ENCODE results near the gene NOTUM. TPM values are rescaled to one million over a fixed set of nuclear protein-coding genes. Genes with fewer than 3 reads are reported as not detected.

Gene NOTUM
- total RNA-seq, 1 donor from 2014 or later = not detected

DNA sequence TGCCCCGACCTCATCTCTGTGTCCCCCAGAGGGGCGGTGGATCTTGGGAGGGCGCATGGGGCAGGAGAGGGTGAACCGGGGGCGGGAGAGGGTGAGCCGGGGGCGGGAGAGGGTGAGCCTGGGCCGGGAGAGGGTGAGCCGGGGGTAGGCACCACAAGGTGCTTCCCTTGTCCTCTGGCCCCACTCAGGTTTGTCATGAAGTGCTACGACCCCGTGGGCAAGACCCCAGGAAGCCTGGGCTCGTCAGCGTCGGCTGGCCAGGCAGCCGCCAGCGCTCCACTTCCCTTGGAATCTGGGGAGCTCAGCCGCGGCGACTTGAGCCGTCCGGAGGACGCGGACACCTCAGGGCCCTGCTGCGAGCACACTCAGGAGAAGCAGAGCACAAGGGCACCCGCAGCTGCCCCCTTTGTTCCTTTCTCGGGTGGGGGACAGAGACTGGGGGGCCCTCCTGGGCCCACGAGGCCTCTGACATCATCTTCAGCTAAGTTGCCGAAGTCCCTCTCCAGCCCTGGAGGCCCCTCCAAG lies 35.3 kb upstream of the NOTUM start:
- no peak overlapping the region for H3K27ac ChIP-seq
- no peak for DNase-seq (ENCODE audit: extremely low spot score in 2 of 2)
- H3K36me3 ChIP-seq = no peaks in the 10 kb centered on the region
- no peaks in the 10 kb centered on the region for H3K9me3 ChIP-seq
- TF ChIP-seq POLR2AphosphoS5 (IDR thresholded peaks at IDR 0.05; ENCODE audit: insufficient read depth in 1 of 2, low read depth in 1 of 2) (no peak), POLR2A (IDR thresholded peaks at IDR 0.05) (no peak)
- TF ChIP-seq, protein P1, sequence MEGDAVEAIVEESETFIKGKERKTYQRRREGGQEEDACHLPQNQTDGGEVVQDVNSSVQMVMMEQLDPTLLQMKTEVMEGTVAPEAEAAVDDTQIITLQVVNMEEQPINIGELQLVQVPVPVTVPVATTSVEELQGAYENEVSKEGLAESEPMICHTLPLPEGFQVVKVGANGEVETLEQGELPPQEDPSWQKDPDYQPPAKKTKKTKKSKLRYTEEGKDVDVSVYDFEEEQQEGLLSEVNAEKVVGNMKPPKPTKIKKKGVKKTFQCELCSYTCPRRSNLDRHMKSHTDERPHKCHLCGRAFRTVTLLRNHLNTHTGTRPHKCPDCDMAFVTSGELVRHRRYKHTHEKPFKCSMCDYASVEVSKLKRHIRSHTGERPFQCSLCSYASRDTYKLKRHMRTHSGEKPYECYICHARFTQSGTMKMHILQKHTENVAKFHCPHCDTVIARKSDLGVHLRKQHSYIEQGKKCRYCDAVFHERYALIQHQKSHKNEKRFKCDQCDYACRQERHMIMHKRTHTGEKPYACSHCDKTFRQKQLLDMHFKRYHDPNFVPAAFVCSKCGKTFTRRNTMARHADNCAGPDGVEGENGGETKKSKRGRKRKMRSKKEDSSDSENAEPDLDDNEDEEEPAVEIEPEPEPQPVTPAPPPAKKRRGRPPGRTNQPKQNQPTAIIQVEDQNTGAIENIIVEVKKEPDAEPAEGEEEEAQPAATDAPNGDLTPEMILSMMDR (IDR thresholded peaks at IDR 0.05) = no peak
- H3K27me3 ChIP-seq = no peaks in the 10 kb centered on the region
- H3K4me1 ChIP-seq = peaks cover 23% of the 10 kb centered on the region
- H3K4me3 ChIP-seq = no peak overlapping the region
- intact Hi-C loops (cut with DNase I) = no loop called here

DNA sequence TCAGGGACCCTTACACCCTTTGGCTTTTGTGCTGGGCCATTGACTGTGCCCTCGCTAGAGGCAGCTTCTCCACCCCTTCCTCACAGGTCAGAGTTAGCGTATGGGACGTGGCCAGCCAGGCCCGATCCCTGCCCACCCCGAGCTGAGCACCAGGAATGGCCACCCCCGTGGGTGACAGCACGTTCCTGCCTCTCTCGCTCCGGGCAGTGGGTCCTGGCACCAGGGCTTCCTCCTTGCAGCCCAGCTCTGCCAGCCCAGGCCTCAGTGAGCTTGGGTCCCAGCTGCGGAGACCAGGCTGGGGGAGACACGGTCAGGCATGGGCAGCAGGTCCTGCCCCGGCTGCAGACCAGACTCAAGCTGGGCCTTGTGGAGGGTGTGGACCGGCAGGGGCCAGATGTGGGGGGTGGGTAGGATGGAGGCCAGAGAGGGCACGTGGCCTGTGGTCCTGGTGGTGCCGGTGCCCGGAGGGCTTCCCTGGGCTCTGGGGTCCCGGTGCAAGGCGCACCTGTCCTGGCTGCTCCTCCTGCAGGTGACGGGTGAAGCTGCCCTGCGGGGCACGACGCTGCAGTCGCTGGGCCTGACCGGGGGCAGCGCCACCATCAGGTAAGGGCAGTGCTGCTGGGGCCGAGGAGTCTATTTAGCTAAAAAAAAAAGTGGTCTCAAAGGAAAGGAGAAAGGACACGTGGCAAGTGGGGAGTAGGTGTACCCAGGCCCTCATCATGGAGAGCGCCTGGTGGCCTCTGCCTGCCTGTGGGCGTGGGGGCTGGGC lies 34.7 kb upstream of the NOTUM start:
- Histone ChIP-seq H3K4me3 (no peak overlapping the region), H3K27ac (no peak overlapping the region), H3K36me3 (no peaks in the 10 kb centered on the region), H3K9me3 (no peaks in the 10 kb centered on the region), H3K27me3 (no peaks in the 10 kb centered on the region), H3K4me1 (peaks cover 30% of the 10 kb centered on the region)
- TF ChIP-seq POLR2AphosphoS5 (IDR thresholded peaks at IDR 0.05; ENCODE audit: insufficient read depth in 1 of 2, low read depth in 1 of 2) (no peak), POLR2A (IDR thresholded peaks at IDR 0.05) (no peak)
- TF ChIP-seq, protein P1 (IDR thresholded peaks at IDR 0.05) = no peak
- DNase-seq (ENCODE audit: extremely low spot score in 2 of 2) = no peak
- intact Hi-C loops (cut with DNase I) = no loop called here

DNA sequence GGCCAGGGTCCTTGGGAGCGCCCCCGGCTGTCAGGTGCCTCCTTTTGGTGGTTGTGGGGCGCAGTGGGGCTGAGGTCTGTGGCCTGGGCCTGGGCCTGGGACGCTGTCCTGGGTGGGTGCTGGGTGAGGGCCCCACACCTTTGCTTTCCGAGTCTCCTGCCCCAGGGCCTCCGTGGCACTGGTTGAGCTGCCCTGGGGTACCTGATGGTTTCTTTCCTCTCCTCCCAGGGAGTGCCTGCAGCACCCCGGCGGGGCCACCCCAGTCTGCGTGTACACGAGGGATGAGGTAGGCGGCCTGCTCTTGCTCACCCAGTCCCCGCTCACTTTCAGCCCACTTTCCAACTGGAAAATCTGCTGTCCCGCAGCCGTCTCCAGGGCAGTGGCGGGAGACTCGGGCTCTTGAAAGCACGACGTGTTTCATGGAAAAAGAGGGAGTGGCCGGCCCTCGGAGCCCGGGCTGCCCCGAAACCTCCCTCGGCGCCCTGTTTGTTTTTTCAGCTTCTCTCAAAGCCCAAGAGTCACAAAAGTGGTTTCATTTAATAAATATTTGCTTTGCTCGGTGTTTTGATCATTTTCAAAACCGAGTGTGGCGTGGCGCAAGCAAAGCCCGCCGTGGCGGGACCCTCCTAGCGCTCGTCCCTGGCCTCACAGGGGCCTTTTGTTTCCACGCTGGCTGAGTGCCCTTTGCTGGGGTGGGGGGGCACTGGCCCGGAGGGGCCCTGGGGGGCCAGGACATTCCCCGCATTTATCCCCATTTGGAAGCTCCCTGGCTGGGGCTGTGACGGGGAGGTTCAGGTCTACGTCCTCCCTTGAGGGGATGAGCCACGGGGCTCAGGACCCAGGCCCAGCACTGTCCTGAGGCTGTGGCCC lies 33.8 kb upstream of the NOTUM start:
- Histone ChIP-seq H3K27me3 (no peaks in the 10 kb centered on the region), H3K4me3 (no peak overlapping the region), H3K9me3 (no peaks in the 10 kb centered on the region), H3K27ac (no peak overlapping the region), H3K36me3 (no peaks in the 10 kb centered on the region), H3K4me1 (peaks cover 30% of the 10 kb centered on the region)
- TF ChIP-seq POLR2A (IDR thresholded peaks at IDR 0.05) = no peak
- no peak for TF ChIP-seq POLR2AphosphoS5 (IDR thresholded peaks at IDR 0.05; ENCODE audit: insufficient read depth in 1 of 2, low read depth in 1 of 2)
- TF ChIP-seq, protein P1 (IDR thresholded peaks at IDR 0.05) = no peak
- no peak for DNase-seq (ENCODE audit: extremely low spot score in 2 of 2)
- intact Hi-C loops (cut with DNase I) = loop anchor here (1.0 kb wide), 1 partner anchor 24 kb away; no protein-coding TSS in a partner anchor

DNA sequence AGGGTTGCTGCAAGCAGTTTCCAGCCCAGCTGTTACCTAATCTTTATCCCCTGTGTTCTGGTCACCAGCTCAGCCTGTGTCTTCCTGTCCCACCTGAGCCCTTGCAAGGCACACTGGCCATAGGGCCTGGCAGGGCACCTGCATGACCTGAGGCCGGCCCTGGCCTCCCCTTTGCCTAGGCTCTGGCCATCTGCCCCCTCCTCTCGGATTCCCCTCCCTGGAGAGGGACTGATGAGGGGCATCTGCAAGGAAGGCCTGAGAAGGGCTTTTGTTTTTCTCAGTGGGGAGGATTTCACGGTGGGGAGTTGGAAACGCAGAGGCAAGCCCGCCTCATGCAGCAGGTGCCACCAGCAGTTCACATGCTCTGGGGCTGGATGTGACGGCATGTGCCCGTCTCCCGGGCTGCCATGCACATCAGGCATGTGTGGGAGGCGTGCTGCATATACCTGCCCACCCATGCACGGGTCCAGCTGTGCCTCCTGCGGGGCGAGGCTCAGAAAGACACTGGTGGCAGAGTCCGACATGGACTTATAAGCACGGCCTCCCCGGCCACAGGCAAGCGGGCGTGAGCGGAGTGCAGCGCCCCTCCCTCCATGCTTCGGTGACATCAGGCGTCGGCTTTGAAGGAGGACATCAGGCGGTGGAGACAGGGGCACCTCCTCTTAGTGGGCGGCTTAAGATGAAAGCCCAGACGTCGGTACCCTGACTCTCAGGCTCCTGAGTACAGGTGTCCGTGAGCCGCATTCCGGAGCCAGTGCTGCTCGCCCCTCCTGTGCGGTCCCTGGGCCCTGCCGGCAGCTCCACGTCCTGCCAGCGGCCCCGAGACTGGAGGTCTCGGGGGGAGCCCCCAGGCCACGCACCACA lies 33.0 kb upstream of the NOTUM start:
- Histone ChIP-seq H3K27ac (no peak overlapping the region), H3K4me3 (no peak overlapping the region), H3K9me3 (no peaks in the 10 kb centered on the region), H3K36me3 (no peaks in the 10 kb centered on the region), H3K4me1 (peaks cover 30% of the 10 kb centered on the region), H3K27me3 (no peaks in the 10 kb centered on the region)
- no peak for TF ChIP-seq POLR2AphosphoS5 (IDR thresholded peaks at IDR 0.05; ENCODE audit: insufficient read depth in 1 of 2, low read depth in 1 of 2)
- TF ChIP-seq, protein P1 (IDR thresholded peaks at IDR 0.05) = no peak
- no peak for TF ChIP-seq POLR2A (IDR thresholded peaks at IDR 0.05)
- no peak for DNase-seq (ENCODE audit: extremely low spot score in 2 of 2)
- intact Hi-C loops (cut with DNase I) = loop anchor here (1.0 kb wide), 1 partner anchor 23 kb away; no protein-coding TSS in a partner anchor
